H9 (cell line): Measurements from ENCODE around the gene PNLIP. TPM values are rescaled to one million over a fixed set of nuclear protein-coding genes. Genes with fewer than 3 reads are reported as not detected.

Source experiments
- DNase-seq: peaks from one replicate; pipeline ENCODE4 v3.0.0-alpha.2; 2017
- H2AFZ ChIP-seq: one replicate; pipeline ENCODE4 v1.6.1; 2013; ENCODE audit warnings: mild to moderate bottlenecking, low read length, control low read depth, moderate library complexity
- H2AK5ac ChIP-seq: 2 replicates; pipeline ENCODE4 v1.6.1; 2013; ENCODE audit warnings: low read length, control low read depth, mixed read lengths; ENCODE audit not compliant: insufficient read length
- H2BK120ac ChIP-seq: one replicate; pipeline ENCODE4 v1.6.1; 2013; ENCODE audit warnings: low read depth, mild to moderate bottlenecking, low read length, control low read depth, inconsistent platforms; ENCODE audit not compliant: poor library complexity, severe bottlenecking
- H2BK12ac ChIP-seq: 2 replicates; pipeline ENCODE4 v1.6.1; 2013; ENCODE audit warnings: low read length, control low read depth, mixed read lengths, low read depth; ENCODE audit not compliant: insufficient read length
- H2BK15ac ChIP-seq: 2 replicates; pipeline ENCODE4 v1.6.1; 2013; ENCODE audit warnings: low read depth, low read length, control low read depth
- H2BK20ac ChIP-seq: one replicate; pipeline ENCODE4 v1.6.1; 2013; ENCODE audit warnings: low read depth, mild to moderate bottlenecking, low read length, control low read depth, inconsistent platforms; ENCODE audit not compliant: poor library complexity, severe bottlenecking
- H2BK5ac ChIP-seq: 2 replicates; pipeline ENCODE4 v1.6.1; 2013; ENCODE audit warnings: low read length, control low read depth, mixed read lengths; ENCODE audit not compliant: insufficient read length
- H3K14ac ChIP-seq: 2 replicates; pipeline ENCODE4 v1.6.1; 2013; ENCODE audit warnings: low read length, control low read depth; ENCODE audit not compliant: insufficient read depth
- H3K18ac ChIP-seq: 2 replicates; pipeline ENCODE4 v1.6.1; 2013; ENCODE audit warnings: low read depth, mild to moderate bottlenecking, mixed read lengths, low read length, control low read depth; ENCODE audit not compliant: insufficient read length
- H3K23ac ChIP-seq: 2 replicates; pipeline ENCODE4 v1.6.1; 2013; ENCODE audit warnings: low read length, control low read depth, mixed read lengths, low read depth; ENCODE audit not compliant: insufficient read length
- H3K23me2 ChIP-seq: 2 replicates; pipeline ENCODE4 v1.6.1; 2013; ENCODE audit warnings: low read depth, mild to moderate bottlenecking, mixed read lengths, low read length, control low read depth; ENCODE audit not compliant: insufficient read length, poor library complexity, severe bottlenecking
- H3K27ac ChIP-seq: 2 replicates; pipeline ENCODE4 v1.5.1; 2013; ENCODE audit warnings: low read length, control low read depth, mixed read lengths, low read depth; ENCODE audit not compliant: insufficient read length
- H3K27me3 ChIP-seq: 2 replicates; pipeline ENCODE4 v1.6.1; 2013; ENCODE audit warnings: low read length, control low read depth, inconsistent platforms; ENCODE audit not compliant: insufficient read depth
- H3K4ac ChIP-seq: 2 replicates; pipeline ENCODE4 v1.6.1; 2013; ENCODE audit warnings: low read depth, mild to moderate bottlenecking, control low read depth, inconsistent platforms, low read length, moderate library complexity
- H3K4me1 ChIP-seq: 2 replicates; pipeline ENCODE4 v1.6.1; 2013; ENCODE audit warnings: low read length, control low read depth, inconsistent platforms; ENCODE audit not compliant: insufficient read depth
- H3K4me2 ChIP-seq: 2 replicates; pipeline ENCODE4 v1.6.1; 2013; ENCODE audit warnings: low read length, control low read depth, mixed read lengths; ENCODE audit not compliant: insufficient read length, insufficient read depth
- H3K56ac ChIP-seq: 2 replicates; pipeline ENCODE4 v1.6.1; 2013; ENCODE audit warnings: low read depth, mild to moderate bottlenecking, mixed read lengths, low read length, control low read depth; ENCODE audit not compliant: insufficient read length
- H3K79me1 ChIP-seq: 2 replicates; pipeline ENCODE4 v1.6.1; 2013; ENCODE audit warnings: low read depth, mild to moderate bottlenecking, moderate library complexity, low read length, control low read depth, inconsistent platforms; ENCODE audit not compliant: insufficient read depth, poor library complexity, severe bottlenecking
- H3K79me2 ChIP-seq: 2 replicates; pipeline ENCODE4 v1.6.1; 2013; ENCODE audit warnings: low read length, control low read depth, inconsistent platforms; ENCODE audit not compliant: insufficient read depth
- H3K9ac ChIP-seq: 2 replicates; pipeline ENCODE4 v1.6.1; 2013; ENCODE audit warnings: low read length, control low read depth, mixed read lengths; ENCODE audit not compliant: insufficient read length; ENCODE audit errors: extremely low read depth
- H3K9me3 ChIP-seq: one replicate; pipeline ENCODE4 v1.6.1; 2013; ENCODE audit warnings: low read depth, low read length, inconsistent platforms; ENCODE audit not compliant: control insufficient read depth
- H3T11ph ChIP-seq: one replicate; pipeline ENCODE4 v1.6.1; 2013; ENCODE audit warnings: mild to moderate bottlenecking, low read length, control low read depth, inconsistent platforms
- H4K20me1 ChIP-seq: one replicate; pipeline ENCODE4 v1.6.1; 2013; ENCODE audit not compliant: control insufficient read depth, insufficient read length, insufficient read depth
- H4K5ac ChIP-seq: 2 replicates; pipeline ENCODE4 v1.6.1; 2013; ENCODE audit warnings: low read depth, mild to moderate bottlenecking, mixed read lengths, low read length, control low read depth; ENCODE audit not compliant: insufficient read length
- H4K8ac ChIP-seq: replicated peaks from 2 replicates; pipeline ENCODE4 v1.6.1; 2013; ENCODE audit warnings: low read length, control low read depth, mixed read lengths, low read depth; ENCODE audit not compliant: insufficient read length
- H4K91ac ChIP-seq: 2 replicates; pipeline ENCODE4 v1.6.1; 2013; ENCODE audit warnings: low read depth, mild to moderate bottlenecking, moderate library complexity, mixed read lengths, low read length, control low read depth; ENCODE audit not compliant: insufficient read length
- H3K27ac Mint-ChIP-seq, 3 experiments: 2 replicates in 2 of 3; 3 replicates in 1 of 3; pipeline ENCODE4 v1.8.0; 2020 to 2021; ENCODE audit warnings: mixed read lengths in 3 of 3, mild to moderate bottlenecking in 1 of 3, moderate library complexity in 1 of 3
- H3K27me3 Mint-ChIP-seq: 2 replicates; pipeline ENCODE4 v1.8.0; 2021; ENCODE audit warnings: low read depth, mild to moderate bottlenecking, moderate library complexity, mixed read lengths
- H3K36me3 Mint-ChIP-seq, 3 experiments: 2 replicates in 2 of 3; 3 replicates in 1 of 3; pipeline ENCODE4 v1.8.0; 2020 to 2021; ENCODE audit warnings: low read depth in 3 of 3, mixed read lengths in 3 of 3; ENCODE audit not compliant: insufficient read depth in 1 of 3
- H3K4me1 Mint-ChIP-seq, 2 experiments: 2 replicates each; pipeline ENCODE4 v1.8.0; 2020; ENCODE audit warnings: mixed read lengths in 2 of 2
- H3K4me3 Mint-ChIP-seq, 2 experiments: 2 replicates in 1 of 2; 3 replicates in 1 of 2; pipeline ENCODE4 v1.8.0; 2020 to 2021; ENCODE audit warnings: mild to moderate bottlenecking in 2 of 2, mixed read lengths in 2 of 2, moderate library complexity in 1 of 2
- H3K9me3 Mint-ChIP-seq, 2 experiments: 2 replicates in 1 of 2; 3 replicates in 1 of 2; pipeline ENCODE4 v1.8.0; 2020; ENCODE audit warnings: mild to moderate bottlenecking in 2 of 2, mixed read lengths in 2 of 2, moderate library complexity in 1 of 2
- CTCF ChIP-seq: fragments of 200-600 bp; sonication (generic); conservative IDR thresholded peaks from 3 replicates; pipeline ENCODE4 v1.8.0; 2021; ENCODE audit warnings: antibody characterized with exemption, mild to moderate bottlenecking
- WGBS: extraction: QIAGEN DNeasy Blood & Tissue Kit; methylation state at CpG from one replicate; pipeline ENCODE4 v1.1.7; 2013; ENCODE audit warnings: missing lambda C conversion rate, low lambda C conversion rate, mixed read lengths; ENCODE audit not compliant: insufficient read length; ENCODE audit errors: extremely low coverage; 5-methylcytosine and 5-hydroxymethylcytosine counted together
- total RNA-seq: library from RNA; stranded (reverse); gene quantifications from 2 replicates; pipeline ENCODE4 v1.2.1, GENCODE V29; 2021

PNLIP gene
- total RNA-seq, 1 experiment from 2014 or later, result not detected

GRCh38 chr10:116536810-116537209 is 8.9 kb upstream of the PNLIP start:
- no peak overlapping the region for H4K5ac ChIP-seq
- H3K23ac ChIP-seq, result no peak overlapping the region
- H3K4ac ChIP-seq, result no peak overlapping the region
- peaks cover 11 to 12% of the 10 kb centered on the region in 2 experiments; a peak in 4 of 5 replicates for H3K9me3 Mint-ChIP-seq
- no peak overlapping the region for H2AK5ac ChIP-seq
- H3K4me1 Mint-ChIP-seq, result peaks cover 3% of the 10 kb centered on the region in 2 experiments; a peak in 3 of 4 replicates
- no peaks in the 10 kb centered on the region for H3K79me1 ChIP-seq
- H2BK120ac ChIP-seq, result no peak overlapping the region
- H3T11ph ChIP-seq, result no peak overlapping the region
- no peaks in the 10 kb centered on the region for H3K4me1 ChIP-seq
- H3K79me2 ChIP-seq, result no peaks in the 10 kb centered on the region
- no peaks in the 10 kb centered on the region for H4K20me1 ChIP-seq
- no peaks in the 10 kb centered on the region for H3K9me3 ChIP-seq
- H2BK15ac ChIP-seq, result no peak overlapping the region
- H3K27me3 Mint-ChIP-seq, result no peaks in the 10 kb centered on the region
- H3K36me3 Mint-ChIP-seq, result peaks cover 3 to 14% (median 3%) of the 10 kb centered on the region in 3 experiments; a peak in 5 of 7 replicates
- no peak overlapping the region for H2BK20ac ChIP-seq
- no peak for TF ChIP-seq CTCF
- H3K27ac Mint-ChIP-seq, result no peak overlapping the region
- no peak overlapping the region for H3K4me2 ChIP-seq
- no CpG with 5 or more reads among the region's 2 CpGs for WGBS
- no peak overlapping the region for H3K18ac ChIP-seq
- H2AFZ ChIP-seq, result no peak overlapping the region
- no peak overlapping the region for H3K9ac ChIP-seq
- DNase-seq, result no peak
- H3K23me2 ChIP-seq, result no peaks in the 10 kb centered on the region
- H3K27ac ChIP-seq, result no peak overlapping the region
- H4K91ac ChIP-seq, result no peak overlapping the region
- H2BK5ac ChIP-seq, result no peak overlapping the region
- no peak overlapping the region for H3K56ac ChIP-seq
- no peak overlapping the region for H3K4me3 Mint-ChIP-seq
- H2BK12ac ChIP-seq, result no peak overlapping the region
- no peak overlapping the region for H4K8ac ChIP-seq
- no peak overlapping the region for H3K14ac ChIP-seq
- H3K27me3 ChIP-seq, result no peaks in the 10 kb centered on the region
